ENCODE data around the gene DENND6B.
"Not testable (repeated sequence)": the region's sequence is repeated elsewhere in the genome, so short reads cannot be mapped to it uniquely, and the experiment has no call there.

Gene DENND6B

DNA sequence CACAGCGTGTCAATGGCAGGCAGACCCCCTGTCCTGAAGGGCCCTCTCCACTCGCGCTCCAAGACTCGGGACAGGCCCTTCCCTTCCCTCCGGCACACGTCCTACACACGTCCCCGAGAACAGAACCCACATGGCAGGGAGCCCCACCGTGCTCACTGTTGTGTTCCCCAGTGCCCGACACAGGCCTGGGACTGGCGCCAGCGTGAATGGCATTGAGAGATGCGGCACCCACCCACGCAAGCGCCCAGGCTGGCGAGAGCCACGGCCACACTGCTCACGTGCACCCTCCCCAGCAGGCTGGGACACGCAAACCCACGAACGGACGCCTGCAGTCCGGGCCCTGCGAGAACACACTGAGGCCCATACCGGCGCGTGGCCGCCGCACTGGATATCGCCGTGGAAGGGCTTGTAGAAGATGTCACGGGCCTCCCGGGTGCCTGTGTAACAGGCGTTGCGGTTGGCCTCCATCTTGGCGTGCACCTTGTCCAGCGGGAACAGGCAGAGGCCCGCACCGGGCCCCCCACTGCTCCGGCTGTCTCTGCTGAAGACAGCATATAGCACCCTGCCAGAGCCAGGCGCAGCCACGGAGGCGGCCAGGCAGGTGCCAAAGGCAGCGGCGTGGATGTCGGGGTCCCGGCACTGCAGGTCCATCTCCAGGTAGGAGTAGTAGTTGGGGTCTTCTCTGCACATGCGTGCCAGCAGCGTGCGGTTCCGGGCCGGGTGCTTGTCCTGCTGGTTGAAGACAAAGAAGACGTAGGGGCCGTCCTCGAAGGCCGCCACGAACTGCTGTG lies 37.5 kb downstream of the DENND6B start:
- DNase-seq (ENCODE audit: low read depth, low spot score): no peak

DNA sequence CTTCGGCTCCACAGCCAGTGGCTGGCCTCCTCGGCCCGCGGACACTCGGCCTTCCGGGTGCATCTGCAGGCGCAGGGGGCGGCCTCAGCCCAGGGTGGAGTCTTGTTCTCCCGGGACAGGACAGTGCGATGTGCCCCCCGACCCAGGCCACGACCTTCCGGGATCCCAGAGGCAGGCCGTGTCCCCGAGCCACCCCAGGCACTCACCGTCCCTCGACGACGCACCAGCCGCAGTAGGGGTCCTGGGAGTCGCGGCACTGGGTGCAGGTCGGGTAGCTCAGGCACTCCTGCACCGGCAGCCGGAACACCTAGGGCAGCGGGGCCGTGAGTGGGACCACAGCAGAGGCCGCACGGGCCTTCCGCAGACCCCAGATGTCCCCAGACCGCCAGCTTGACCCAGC lies 39.1 kb downstream of the DENND6B start:
- DNase-seq (ENCODE audit: low read depth, low spot score): no peak

DNA sequence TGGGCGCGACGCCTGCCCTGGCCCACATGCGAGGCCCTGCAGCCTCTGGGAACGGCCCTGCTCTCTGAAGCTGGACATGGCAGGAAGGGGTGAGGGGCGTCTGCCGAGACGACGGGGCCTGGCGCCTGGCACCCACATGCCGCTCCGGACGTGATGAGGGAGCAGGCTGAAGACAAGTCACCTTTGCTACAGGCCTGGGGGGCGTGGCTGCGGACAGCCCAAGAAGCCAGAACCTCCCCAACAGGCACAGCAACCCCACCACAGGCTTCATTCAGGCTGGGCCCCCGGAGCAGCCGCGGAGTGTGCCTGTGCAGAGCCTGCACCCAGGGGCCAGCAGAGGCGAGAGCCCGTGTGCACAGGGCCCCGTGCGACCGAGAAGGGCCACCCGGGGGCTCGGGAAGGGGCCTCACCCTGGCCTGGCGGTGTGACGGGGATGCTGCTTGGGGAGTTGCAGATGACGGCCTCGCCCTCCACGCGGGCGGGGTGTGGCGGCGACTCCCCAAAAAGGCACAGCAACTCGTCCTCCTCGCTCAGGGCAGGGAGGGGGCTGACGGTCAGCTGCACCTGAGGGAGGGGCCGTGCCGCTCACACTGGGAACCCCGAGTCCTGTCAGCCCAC lies 40.0 kb downstream of the DENND6B start:
- DNase-seq (ENCODE audit: low read depth, low spot score): no peak

DNA sequence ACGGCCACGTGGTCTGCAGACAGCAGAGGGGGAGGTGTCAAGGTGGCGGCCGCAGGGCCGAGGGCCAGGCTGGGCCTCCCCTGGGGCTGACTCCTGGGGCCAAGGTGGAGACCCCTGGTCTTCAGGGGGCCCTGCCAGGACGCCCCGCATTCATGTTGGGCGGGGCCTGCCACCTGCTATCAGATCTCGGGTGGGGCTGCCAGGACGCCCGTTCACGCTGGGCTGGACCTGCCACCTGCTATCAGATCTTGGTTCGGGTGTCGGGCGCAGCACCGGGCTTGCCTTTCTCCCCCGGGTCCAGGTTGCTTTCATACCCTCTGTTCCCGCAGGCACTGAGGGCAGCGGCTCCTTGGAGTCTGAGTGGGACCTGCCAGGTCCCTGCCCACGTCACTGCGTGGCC lies 40.5 kb downstream of the DENND6B start:
- DNase-seq (ENCODE audit: low read depth, low spot score): no peak

DNA sequence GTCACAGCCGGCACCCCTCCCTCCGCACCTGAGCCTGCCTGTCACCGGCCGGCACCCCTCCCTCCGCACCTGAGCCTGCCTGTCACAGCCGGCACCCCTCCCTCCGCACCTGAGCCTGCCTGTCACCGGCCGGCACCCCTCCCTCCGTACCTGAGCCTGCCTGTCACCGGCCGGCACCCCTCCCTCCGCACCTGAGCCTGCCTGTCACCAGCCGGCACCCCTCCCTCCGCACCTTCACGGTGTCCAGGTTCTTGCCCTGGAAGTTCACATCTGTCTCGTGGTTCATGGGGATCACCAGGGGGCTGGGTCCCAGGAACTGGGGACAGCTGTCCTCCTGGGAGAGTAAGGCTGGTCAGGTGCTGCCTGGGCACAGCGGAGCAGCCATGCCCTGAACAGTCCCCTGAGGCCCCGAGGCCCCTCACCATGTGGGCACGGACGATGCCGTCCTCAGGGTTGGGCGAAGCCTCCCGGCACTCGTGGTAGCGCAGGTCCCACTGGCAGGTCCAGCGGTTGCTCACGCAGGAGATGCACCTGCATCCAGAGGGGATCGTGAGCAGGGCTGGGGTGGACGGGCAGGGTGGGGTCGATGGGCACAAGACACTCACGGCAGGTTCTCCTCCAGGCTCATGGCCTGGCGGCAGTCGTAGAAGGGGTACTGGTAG lies 41.1 kb downstream of the DENND6B start:
- DNase-seq (ENCODE audit: low read depth, low spot score): no peak

DNA sequence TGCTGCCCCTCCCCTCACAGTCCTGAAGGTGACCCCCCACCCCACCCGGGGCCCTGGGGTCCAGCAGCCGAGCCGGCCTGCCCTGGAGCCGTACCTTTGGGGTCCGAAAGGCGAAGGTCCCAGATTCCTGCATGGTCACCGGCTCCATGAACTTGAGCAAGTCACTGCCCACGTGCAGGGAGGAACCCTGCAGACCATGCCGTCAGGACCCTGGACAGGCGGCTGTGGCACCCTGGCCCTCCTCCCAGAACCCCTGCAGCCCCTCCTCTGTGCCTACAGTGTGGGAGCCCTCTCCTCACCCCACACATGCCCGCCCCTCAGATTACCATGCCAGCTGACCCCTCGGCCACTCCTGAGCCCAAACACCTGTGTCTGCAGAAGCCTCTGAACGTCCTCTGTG lies 42.3 kb downstream of the DENND6B start:
- no peak for DNase-seq (ENCODE audit: low read depth, low spot score)

DNA sequence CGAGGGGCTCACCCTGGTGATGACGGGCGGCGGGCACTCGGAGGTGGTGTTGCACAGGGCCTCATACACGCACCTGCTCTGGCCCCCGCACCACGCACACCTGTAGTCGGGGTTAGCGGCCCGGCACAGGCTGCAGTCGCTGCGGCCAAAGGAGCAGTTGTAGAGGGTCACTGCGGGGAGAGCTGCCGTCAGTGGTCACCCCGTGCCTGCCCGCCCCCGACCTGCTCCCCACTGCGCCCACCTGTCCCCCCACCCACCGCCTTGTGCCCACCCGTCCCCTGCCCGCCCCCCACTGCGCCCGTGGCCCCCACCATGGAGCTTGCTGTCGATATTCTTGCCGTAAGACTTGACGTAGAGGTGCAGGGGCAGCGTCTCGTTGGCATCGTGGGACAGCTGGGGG lies 43.0 kb downstream of the DENND6B start:
- no peak for DNase-seq (ENCODE audit: low read depth, low spot score)

DNA sequence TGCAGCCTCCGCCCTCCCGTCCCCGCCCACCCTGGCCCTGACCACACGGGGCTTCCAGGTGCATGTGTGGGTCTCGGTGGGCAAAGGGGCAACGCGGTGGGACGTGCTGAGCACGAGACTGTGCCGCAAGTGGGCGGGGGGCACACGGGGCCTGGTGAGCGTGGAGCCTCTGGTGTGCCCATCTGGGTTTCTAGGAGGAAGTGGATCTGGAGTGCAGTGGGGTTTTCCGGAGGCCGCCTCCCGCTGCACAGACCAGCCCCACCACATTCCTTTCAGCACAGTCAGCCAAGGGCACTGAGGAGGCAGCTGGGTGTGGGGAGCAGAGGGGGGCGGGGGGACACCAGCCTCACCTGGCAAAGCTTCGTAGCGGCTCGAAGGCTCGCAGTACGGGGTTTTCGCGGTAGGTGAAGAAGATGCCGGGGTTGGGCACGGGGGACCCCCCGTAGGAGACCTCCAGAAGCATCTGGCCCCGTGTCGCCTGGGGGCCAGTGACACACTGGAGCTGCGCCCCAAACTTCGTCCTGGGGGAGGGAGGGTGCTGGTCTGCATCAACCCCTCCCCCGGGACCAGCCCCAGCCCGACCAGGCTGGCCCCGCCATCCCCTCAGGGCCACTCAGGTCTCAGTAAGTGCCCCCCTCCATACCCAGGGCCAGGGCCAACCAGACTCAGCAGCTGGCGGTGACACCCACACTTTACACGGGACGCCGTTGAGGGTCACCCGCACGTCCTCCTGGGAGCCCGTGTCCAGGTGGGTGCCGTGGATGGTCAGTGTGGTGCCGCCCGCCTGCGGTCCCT lies 44.3 kb downstream of the DENND6B start:
- DNase-seq (ENCODE audit: low read depth, low spot score): no peak

DNA sequence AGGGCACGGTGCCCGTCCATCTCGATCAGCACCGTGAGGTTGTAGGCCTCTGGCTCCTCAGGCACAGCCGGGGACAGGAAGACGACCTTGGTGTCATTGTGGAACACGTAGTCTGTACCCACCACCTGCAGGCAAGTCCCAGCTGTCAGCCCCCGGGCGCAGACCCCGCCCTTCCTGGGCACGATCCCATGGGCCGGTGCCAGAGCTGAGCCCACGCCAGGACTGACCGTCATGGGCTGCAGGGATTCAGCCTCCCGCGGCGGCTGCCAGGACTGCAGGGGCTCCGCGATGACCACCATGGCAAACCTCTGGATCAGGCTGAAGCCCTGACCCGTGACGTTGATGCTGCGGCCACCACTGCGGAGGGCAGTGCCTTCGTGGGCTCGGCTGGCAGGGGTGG lies 44.9 kb downstream of the DENND6B start:
- DNase-seq (ENCODE audit: low read depth, low spot score): no peak

DNA sequence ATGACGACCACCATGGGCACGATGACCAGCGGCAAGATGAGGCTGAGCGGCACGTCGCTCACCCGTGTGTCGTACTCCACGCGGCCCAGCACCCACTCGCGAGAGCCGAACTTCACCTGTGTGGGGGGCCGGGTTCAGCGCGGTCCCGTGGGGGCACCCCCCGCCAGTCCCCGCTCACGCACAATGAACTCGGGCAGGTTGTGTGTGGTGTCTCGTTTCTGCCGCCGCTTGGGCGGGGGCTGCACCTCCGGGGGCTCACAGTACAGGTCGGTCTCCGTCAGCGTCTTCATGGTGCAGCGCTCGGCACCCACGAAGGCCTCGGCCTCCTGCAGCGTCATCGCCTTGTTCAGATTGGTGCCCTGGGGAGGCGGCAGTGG lies 45.4 kb downstream of the DENND6B start:
- DNase-seq (ENCODE audit: low read depth, low spot score): no peak

DNA sequence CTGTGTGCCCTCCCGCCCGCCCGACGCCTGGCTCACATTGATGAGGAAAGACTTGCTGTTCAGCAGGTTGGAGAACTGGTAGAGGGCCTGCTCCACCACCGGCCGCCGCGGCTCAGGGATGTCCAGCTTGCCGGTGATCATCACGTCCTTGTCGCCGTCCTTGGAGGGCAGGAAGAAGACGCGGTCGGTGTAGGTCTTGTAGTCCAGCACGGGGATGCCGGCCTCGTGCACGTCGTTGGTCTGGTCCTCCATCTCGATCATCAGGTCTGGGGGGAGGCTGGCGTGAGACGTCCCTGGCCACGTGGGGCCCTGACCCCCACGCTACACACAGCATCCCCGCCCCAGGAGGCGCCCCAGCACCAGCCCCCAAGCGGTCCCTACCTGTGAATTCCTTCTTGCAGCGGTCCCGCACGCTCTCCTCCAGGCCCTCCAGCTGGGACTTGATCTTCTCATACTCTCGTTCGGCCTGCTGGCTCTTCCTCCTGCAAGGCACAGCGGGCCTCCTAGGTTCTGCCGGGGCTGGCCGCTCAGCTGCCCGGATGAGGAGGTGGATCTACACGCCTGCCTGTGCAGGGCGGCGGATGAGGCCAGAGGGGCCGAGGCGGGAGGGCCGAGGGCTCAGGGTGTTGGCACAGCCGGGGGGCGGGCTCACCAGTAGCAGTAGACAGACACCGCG lies 46.0 kb downstream of the DENND6B start:
- no peak for DNase-seq (ENCODE audit: low read depth, low spot score)

DNA sequence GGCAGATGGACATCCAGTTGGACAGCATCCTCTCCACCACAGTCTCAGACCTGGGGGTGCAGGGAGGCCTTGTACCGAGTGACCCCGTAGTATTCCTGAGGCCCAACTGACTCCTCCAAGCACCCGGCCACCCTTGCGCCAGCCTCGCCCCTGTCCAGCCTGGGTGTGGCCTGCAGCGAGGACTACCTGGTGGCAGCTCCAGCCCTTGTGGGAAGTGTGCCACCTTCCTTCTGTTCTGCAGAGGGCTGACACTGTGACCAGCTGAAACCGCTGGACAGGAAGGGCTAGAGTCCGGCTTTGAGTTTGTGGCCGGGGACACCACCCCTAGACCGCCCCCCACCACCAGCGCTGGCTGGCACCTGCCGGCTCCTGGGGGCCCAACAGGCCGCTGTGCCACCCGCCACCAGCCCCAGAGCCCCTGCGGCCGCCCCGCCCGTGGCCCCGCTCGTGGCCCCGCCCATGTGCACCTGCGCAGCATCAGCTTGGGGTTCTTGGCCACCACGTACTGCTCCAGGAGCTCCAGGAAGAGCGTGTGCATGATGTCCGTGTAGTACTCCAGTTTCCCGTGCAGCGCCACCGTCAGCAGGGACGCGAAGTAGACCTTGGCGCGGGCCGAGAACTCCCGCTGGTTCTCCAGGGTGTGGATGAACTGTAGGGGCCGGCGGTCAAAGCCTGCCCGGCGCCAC lies 46.6 kb downstream of the DENND6B start:
- no peak for DNase-seq (ENCODE audit: low read depth, low spot score)

DNA sequence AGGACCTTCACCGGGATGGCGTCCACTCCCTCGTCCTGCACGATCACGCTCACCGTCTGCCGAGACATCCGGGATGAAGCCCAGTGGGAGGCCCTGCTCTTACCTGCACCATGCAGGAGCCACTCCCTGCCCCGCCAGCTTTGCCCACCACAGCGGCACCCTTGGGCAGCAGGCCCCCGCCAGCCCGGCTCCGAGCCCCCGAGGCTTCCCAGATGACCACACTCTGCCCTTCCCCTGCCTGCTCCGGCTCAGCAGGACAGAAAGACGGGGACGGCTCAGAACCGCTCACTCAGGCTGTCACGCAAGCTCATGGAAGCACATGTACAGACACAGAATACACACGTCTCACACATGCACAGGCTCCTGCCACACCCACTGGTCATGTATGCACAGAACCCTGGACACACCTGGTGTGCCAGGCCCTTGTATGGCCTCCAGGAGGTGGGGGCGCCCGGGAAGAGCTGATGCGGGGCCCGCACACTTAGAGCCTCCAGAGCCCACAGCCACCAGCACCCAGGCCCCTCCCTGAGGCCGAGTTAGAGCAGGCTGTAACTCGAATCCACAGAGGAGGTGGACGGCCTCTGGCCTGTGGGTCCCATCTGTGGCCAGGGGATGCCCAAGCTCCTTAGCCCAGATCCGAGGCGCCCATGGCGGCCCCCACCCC lies 47.7 kb downstream of the DENND6B start:
- DNase-seq (ENCODE audit: low read depth, low spot score): no peak

DNA sequence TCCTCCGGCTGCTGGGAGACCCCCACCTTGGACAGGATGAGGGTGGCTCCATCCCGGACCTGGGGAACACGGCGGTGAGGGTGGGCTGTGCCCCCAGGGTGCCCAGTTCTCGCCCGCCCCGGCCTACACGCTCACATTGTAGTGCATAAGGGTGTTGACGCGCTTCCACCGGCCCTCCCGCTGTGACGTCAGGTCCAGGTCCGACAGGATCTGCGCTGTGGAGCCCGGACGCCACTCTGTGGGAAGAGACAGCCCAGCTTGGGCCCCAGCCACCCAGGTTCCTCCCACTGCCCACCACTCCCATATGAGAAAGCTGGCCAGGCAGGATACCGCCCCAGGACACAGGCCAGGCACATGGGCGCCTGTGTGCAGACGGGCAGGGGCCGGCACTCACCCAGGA lies 48.4 kb downstream of the DENND6B start:
- DNase-seq (ENCODE audit: low read depth, low spot score): no peak

DNA sequence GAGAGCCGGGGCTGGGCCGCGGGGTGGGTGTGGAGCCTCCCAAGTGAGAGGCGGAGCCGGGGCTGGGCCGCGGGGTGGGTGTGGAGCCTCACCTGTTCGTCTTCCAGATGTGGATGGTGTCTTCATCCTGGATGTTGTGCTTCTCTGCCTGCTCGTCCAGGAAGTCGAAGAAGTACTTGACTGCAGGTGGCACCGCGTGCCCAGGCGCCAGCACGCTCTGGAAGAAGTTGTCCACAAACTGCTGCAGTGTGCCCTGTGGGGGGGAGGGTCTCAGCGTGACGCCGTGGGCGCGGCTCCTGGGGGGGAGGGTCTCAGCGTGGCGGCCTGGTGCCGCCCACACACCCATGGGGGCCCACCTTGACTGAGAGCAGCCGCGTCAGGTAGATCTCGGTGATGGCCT lies 49.1 kb downstream of the DENND6B start:
- DNase-seq (ENCODE audit: low read depth, low spot score): no peak

DNA sequence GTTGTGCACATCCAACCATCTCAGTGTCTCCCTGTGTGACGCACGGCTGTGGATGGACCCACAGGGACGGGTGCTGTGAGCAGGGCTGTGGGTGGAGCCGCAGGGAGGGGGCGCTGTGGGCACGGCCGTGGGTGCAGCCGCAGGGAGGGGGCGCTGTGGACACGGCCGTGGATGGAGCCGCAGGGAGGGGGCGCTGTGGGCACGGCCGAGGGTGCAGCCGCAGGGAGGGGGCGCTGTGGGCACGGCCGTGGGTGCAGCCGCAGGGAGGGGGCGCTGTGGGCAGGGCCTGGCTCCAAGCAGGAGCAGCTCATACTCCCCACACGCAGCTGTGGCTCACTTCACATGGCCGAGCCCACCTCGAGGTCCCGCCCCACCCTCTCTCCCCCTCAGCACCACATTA lies 50.7 kb downstream of the DENND6B start:
- no peak for DNase-seq (ENCODE audit: low read depth, low spot score)

DNA sequence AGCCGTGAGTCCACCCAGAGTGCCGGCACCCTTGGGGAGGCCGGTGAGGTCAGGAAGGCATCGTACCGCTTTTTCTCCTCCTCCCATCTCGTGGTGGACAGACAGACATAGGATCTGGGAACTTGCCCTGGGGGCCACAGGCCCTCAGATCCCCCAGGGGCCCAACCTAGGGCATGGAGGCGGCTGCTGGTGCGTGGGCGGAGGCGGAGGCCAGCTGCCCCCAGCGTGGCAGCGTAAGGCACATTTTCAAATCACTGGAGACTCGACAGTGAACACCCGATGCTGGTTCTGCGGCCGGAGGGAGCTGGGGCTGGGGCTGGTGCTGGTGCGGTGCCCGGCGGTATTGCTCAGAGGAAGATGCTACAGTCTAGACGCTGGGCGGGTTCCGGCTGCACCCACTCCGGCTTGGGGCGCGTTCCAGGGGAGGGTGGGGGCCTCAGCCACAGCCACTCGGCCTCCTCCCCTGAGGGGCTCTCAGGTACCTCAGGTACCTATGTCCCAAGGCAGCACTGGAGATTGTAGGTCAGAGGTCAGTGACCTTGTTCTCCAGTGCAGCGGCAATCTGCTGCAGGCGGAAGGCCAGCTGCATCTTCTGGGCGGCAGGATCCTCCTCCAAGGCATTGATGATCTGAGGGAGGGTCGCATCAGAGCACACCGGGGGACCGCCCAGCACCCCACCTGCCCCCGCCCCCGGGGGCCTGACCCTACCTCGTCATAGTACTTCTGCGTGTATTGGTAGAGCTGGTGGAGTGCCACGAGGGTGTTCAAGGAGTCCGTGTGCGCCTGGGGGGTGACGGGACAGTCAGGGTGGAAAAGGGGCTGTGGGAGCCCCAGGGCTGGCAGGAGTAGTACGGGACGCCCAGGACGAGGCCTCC lies 51.4 kb downstream of the DENND6B start:
- DNase-seq (ENCODE audit: low read depth, low spot score): no peak

DNA sequence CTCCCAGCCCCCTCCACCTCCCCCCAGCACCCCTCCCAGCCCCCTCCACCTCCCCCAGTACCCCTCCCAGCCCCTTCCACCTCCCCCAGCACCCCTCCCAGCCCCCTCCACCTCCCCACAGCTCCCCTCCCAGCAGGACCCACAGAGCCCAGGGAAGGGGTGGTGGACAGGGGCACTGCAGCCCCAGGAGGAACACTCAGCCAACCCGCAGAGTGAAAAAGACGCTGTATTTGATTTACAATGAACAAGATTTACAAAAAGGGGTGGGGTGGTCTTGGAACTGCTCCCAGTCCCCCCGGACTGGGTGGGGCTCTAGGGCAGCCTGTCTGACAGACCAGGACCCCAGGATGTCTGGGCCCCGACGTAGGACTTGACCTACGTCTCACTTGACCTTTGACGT lies 52.0 kb downstream of the DENND6B start:
- DNase-seq (ENCODE audit: low read depth, low spot score): no peak

DNA sequence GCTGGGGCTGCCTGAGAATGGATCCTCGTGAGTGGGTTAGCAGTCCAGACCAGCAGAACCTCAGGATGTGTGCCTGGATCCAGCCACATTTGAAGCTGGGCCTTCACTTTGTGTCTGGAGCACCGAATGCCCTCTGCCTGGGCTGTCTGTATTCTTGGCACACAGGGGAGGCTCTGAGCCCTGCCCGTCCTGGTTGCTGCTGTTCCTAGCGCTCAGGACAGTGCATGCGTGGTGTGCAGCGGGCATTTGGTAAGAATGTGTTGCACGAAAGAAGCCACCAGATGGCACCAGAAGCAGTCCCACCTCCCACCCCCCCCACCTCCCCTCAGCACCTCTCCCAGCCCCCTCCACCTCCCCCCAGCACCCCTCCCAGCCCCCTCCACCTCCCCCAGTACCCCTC lies 52.5 kb downstream of the DENND6B start:
- DNase-seq (ENCODE audit: low read depth, low spot score): no peak

DNA sequence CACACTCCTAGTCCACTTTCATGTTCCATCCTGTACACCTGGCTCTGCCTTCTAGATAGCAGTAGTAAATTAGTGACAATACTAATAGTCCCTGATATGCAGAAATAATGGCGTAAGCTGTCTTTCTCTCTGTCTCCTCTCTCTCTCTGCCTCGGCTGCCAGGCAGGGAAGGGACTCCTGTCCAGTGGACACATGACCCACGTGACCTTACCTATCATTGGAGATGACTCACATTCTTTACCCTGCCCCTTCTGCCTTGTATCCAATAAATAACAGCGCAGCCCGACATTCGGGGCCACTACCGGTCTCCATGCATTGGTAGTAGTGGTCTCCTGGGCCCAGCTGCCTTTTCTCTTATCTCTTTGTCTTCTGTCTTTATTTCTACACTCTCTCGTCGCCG lies 53.0 kb downstream of the DENND6B start:
- not testable (repeated sequence) for DNase-seq (ENCODE audit: low read depth, low spot score)

Data from brain pericyte (primary cell).